ENCODE measurements around the gene EPHA4. TPM values are rescaled to one million over a fixed set of nuclear protein-coding genes. Genes with fewer than 3 reads are reported as not detected.

The EPHA4 gene
- total RNA-seq, 1 donor from 2014 or later, result 16.8 TPM

DNA sequence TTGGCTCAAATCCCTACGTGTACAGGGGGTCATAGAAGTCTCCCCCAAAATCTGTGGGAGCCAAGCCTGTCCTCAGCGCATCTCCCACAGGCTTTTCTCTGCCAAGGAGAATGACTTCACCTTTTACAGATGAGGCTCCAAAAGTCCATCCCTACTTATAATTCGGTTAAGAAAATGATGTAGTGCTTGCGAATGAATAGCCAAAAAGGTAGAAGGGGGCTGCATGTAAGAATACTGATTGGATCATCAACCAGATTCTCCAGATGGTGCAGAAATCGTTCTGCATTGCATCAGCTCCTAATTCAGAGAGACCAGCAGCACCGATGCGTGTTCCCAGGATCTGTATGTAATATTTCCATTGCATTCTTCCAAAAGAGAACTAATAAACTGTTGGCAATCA lies 91.9 kb downstream of the EPHA4 start:
- DNase-seq (ENCODE audit: extremely low spot score, unreplicated experiment), result no peak
- no peak overlapping the region for H3K4me3 Mint-ChIP-seq (ENCODE audit: unreplicated experiment)
- H3K4me1 Mint-ChIP-seq (ENCODE audit: unreplicated experiment), result no peaks in the 10 kb centered on the region
- H3K27me3 Mint-ChIP-seq (ENCODE audit: unreplicated experiment), result no peaks in the 10 kb centered on the region
- H3K36me3 Mint-ChIP-seq (ENCODE audit: unreplicated experiment), result peaks cover 4% of the 10 kb centered on the region
- TF ChIP-seq CTCF (IDR thresholded peaks at IDR 0.05), result no peak
- no peaks in the 10 kb centered on the region for H3K9me3 Mint-ChIP-seq (ENCODE audit: unreplicated experiment)
- H3K27ac Mint-ChIP-seq (ENCODE audit: unreplicated experiment), result no peak overlapping the region

- no peaks in the 10 kb centered on the region for H3K27me3 Mint-ChIP-seq (ENCODE audit: unreplicated experiment)
- TF ChIP-seq CTCF (IDR thresholded peaks at IDR 0.05), result no peak
- H3K9me3 Mint-ChIP-seq (ENCODE audit: unreplicated experiment), result no peaks in the 10 kb centered on the region
- H3K27ac Mint-ChIP-seq (ENCODE audit: unreplicated experiment), result no peak overlapping the region
- no peak overlapping the region for H3K4me3 Mint-ChIP-seq (ENCODE audit: unreplicated experiment)
- no peak for DNase-seq (ENCODE audit: extremely low spot score, unreplicated experiment)
- H3K4me1 Mint-ChIP-seq (ENCODE audit: unreplicated experiment), result no peaks in the 10 kb centered on the region
- H3K36me3 Mint-ChIP-seq (ENCODE audit: unreplicated experiment), result peaks cover 4% of the 10 kb centered on the region
Measured at GRCh38 chr2:221478485-221478863, 93.6 kb downstream of the EPHA4 start.

GRCh38 chr2:221477714-221478484 lies 94.2 kb downstream of the EPHA4 start:
- no peak for TF ChIP-seq CTCF (IDR thresholded peaks at IDR 0.05)
- no peak for DNase-seq (ENCODE audit: extremely low spot score, unreplicated experiment)
- Mint-ChIP-seq H3K27ac (ENCODE audit: unreplicated experiment) (no peak overlapping the region), H3K4me3 (ENCODE audit: unreplicated experiment) (no peak overlapping the region), H3K9me3 (ENCODE audit: unreplicated experiment) (no peaks in the 10 kb centered on the region), H3K27me3 (ENCODE audit: unreplicated experiment) (no peaks in the 10 kb centered on the region), H3K36me3 (ENCODE audit: unreplicated experiment) (peaks cover 4% of the 10 kb centered on the region), H3K4me1 (ENCODE audit: unreplicated experiment) (no peaks in the 10 kb centered on the region)

- Mint-ChIP-seq H3K27ac (ENCODE audit: unreplicated experiment) (no peak overlapping the region), H3K4me1 (ENCODE audit: unreplicated experiment) (no peaks in the 10 kb centered on the region), H3K36me3 (ENCODE audit: unreplicated experiment) (peaks cover 4% of the 10 kb centered on the region), H3K4me3 (ENCODE audit: unreplicated experiment) (no peak overlapping the region), H3K9me3 (ENCODE audit: unreplicated experiment) (no peaks in the 10 kb centered on the region), H3K27me3 (ENCODE audit: unreplicated experiment) (no peaks in the 10 kb centered on the region)
- DNase-seq (ENCODE audit: extremely low spot score, unreplicated experiment), result no peak
- TF ChIP-seq CTCF (IDR thresholded peaks at IDR 0.05), result no peak
Measured at GRCh38 chr2:221476195-221476594, 95.9 kb downstream of the EPHA4 start.

GRCh38 chr2:221473451-221473850 lies 98.7 kb downstream of the EPHA4 start:
- no peak for DNase-seq (ENCODE audit: extremely low spot score, unreplicated experiment)
- Mint-ChIP-seq H3K9me3 (ENCODE audit: unreplicated experiment) (no peaks in the 10 kb centered on the region), H3K4me3 (ENCODE audit: unreplicated experiment) (no peak overlapping the region), H3K4me1 (ENCODE audit: unreplicated experiment) (no peaks in the 10 kb centered on the region), H3K27ac (ENCODE audit: unreplicated experiment) (no peak overlapping the region), H3K36me3 (ENCODE audit: unreplicated experiment) (peaks cover 2% of the 10 kb centered on the region), H3K27me3 (ENCODE audit: unreplicated experiment) (no peaks in the 10 kb centered on the region)
- TF ChIP-seq CTCF (IDR thresholded peaks at IDR 0.05), result no peak

All from osteocyte (in vitro differentiated cells).